IPS-NIHi7 (cell line): Measurements from ENCODE around the gene FBLN2.

Experiments
- DNase-seq: peaks from one replicate; pipeline ENCODE4 v3.0.0; 2012; ENCODE audit warnings: mixed read lengths; ENCODE audit errors: extremely low spot score

FBLN2 gene

DNA sequence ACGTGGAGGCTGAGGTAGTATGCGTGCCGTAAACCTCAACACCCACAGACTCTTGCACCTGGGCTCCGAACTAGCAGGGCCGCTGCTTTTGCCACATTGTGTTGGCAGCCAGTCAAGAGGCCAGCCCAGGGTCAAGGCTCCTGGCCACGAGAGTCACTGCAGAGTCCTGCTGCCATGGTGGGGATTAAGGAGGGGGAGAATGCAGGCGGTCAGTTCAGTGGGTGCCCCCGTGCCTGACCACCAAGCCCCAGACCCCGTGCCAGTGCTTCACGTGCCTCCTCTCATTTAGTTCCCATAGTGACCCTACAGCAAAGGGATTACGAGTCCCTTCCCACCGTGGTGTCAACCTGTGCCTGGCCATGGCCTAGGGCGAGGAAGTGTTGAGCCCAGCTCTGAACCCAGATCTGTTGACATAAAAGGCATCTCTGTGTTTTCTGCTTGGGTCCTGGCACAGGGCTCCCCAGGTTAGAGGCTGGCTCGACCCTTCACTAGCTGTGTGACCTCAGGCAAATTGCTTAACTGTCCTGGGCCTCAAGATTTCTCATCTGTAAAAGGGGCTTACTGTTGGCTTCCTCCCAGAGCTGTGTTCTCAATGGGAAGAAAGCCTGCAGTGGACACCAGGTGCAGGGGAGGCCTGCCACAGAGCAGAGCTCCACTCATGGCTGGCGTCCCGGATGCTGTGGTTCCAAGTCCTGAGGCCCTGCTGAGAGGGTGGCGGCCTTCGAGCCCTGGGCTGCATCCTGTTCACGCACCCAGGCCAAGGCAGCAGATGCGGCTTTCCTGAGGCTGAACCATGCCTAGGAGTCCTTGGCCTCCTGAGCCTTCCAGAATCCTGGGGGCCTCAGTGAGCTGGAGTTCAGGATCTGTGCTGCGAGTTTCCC is 32.8 kb downstream of the FBLN2 start:
- DNase-seq, result no peak

GRCh38 chr3:13582366-13583250 is 33.7 kb downstream of the FBLN2 start:
- DNase-seq, result no peak

DNA sequence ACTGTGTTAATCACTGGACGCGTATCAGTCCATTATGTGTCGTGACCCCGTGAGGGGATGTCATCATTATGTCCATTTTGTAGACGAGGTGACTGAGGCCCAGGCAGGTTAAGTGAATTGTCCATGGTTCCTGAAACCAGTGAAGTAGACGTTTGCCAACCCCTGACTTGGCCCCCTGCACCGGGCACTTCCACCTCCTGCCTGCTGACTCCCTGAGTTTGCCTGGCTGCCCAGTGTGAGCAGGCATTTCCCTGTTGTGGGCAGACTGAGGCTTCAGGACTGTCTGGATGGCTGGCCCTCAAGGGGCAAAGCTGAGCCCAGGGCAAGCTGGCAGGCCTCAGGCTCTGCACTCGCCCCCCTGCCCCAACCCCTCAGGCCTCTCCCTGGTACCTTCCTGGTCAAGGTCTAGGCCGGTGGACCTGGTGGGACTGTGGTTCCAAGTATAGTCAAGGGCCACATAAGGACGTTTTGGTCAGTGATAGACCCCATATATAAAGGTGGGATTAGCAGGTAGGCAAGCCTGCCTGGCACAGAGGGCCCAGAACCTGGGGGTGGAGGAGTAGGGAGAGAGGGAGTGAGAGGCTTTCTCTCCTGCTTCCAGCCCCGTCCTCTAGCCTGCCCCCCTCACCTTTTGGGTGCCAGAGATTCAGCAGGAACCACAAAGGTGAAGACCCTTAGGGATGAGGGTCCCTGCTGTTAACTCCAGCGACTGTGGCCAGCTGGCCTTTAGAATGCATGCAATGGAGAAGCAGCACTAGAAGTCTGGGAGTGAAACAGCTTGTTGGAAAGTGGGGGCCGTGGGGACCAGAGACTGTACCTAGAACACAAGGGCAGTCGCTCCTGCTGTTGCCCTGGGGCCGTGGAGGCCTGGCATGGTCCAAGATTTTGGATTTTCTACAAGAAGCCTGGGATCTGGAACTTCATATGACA is 34.6 kb downstream of the FBLN2 start:
- DNase-seq, result no peak

DNA sequence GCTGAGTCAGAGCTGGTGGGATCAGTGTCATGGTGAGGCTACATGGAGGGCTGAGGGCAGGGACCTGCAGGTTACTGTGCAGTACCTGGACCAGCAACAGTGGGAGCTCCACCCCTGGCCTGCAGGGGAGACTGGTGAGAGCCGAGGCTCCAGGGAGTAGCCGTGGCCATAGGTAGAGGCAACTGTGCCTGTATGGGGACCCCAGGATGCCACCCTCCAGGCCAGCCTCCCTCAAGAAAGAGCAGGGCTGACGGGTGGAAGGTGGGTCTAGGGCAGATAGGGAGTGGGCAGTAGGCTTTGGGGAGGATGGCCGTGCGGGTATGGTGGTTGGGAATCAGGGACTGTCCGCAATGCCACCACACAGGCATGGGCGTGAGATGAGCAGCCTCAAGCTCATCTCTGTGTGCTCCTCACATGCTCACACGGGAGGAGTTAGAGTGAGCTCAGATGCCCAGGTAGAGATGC is 35.5 kb downstream of the FBLN2 start:
- no peak for DNase-seq

- no peak for DNase-seq
Measured at GRCh38 chr3:13584901-13585300, 36.0 kb downstream of the FBLN2 start.

DNA sequence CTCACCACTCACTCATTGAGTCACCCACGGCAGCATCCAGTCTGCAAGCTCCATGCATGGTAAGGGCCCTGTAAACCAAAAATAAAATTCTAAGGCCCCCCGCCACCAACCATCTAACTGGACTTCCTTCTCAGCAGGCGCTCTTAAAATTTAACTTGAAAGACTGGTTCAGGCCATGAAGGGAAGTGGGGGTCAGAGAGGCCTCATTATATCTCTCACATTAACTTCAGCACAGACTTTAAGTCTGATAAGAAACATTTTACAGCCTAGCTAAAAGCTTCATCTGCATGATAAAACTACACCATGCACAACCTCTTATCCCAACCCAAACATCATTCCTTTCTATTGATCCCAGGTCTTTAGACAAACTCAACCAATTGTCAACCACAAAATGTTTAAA is 38.5 kb downstream of the FBLN2 start:
- DNase-seq, result no peak

GRCh38 chr3:13588221-13588701 is 39.3 kb downstream of the FBLN2 start:
- DNase-seq, result no peak

GRCh38 chr3:13588993-13589392 is 40.1 kb downstream of the FBLN2 start:
- DNase-seq, result no peak

DNA sequence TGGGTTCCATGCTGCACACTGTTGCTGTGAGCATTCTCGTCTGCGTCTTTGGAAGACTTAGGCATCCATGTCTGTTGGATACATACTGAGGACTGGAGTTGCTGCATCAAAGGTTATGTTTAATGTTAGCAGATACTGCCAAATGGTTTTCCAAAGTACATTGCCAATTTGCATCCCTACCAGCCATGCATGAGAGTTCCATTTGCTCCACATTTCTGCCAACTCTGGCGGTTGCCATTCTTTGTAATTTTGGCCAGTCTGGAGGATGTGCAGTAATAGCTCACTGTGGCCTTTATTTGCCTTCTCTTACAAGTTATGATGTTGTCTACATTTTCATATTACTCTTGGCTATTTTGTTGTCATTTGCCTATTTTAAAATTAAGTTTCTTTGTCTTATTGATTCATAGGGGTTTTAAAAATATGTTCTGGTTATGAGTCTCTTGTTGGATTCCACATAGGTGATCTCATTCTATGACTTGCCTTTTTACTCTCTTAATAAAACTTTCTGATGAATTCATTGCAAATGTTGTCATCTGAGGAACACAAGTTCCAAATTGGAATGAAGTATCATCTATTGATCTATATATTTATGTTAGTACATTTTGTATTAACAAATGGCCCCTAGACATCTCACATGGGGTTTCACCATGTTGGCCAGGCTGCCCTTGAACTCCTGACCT is 42.1 kb downstream of the FBLN2 start:
- DNase-seq, result no peak

GRCh38 chr3:13593615-13594014 is 44.7 kb downstream of the FBLN2 start:
- DNase-seq, result no peak

DNA sequence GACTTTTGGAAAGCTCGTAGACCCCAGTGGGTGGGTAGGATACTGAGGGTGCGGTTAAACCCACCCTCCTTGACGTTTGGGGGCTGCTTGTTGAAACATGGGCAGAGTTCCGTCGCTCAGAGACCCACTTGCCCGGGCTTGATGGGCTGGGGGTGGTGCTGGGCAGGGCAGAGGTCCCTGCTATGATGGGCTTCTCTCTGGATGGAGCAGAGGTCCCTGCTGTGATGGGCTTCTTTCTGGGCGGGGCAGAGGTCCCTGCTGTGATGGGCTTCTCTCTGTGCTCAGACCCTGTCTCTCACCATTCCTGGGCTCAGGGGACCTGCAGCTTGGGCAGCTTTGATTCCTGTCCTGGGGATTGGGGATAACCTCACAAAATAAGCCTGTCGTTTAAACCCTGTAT is 45.2 kb downstream of the FBLN2 start:
- no peak for DNase-seq

- no peak for DNase-seq
Measured at GRCh38 chr3:13594991-13595421, 46.1 kb downstream of the FBLN2 start.

GRCh38 chr3:13595485-13595884 is 46.6 kb downstream of the FBLN2 start:
- DNase-seq, result no peak

DNA sequence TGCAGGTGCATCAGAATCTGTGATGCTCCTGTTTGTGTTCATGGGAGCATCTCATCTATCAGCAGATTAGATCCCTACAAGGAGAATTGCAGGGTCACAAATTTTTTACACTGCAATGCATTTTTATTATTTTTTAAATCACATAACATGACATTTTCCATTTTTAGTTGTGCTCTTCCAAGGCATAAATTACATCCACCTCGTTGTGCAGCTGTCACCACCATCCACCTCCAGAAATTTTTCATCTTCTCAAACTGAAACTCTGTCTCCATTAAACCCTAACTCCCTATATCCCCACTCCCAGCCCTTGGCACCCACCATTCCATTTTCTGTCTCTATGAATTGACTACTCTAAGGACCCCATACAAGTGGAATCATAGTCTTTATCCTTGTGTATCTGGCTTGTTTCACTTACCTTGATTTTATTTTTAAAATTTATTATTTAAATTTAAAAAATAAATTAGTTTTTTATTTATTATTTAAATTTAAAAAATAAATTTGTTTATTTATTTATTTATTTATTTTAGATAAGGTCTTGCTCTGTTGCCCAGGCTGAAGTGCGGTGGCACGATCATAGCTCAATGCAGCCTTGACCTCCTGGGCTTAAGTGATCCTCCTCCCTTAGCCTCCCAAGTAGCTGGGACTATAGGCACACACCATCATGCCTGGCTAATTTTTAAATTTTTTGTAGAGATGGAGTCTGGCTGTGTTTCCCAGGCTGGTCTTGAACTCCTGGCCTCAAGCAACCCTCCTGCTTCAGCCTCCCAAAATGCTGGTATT is 47.7 kb downstream of the FBLN2 start:
- no peak for DNase-seq

GRCh38 chr3:13597661-13598060 is 48.7 kb downstream of the FBLN2 start:
- DNase-seq, result no peak

DNA sequence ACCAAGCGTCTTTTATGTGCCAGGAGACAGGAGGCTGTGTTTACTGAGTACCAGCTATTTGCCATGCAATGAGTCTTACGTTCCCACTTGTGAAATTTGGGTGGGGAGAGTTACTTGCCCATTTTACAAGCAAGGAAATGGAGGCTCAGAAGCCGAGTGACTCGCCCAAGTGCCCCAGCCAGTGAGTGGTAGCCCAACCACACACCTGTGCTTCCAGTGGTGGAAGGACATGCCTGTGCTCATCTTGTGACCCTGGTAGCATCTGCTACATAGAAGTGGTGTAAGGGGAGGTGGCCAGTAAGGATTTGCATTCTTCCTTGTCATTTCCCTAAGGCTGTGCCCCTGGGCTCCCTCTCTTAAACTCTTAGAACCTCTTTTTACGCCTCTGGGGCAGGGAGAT is 49.3 kb downstream of the FBLN2 start:
- DNase-seq, result no peak

DNA sequence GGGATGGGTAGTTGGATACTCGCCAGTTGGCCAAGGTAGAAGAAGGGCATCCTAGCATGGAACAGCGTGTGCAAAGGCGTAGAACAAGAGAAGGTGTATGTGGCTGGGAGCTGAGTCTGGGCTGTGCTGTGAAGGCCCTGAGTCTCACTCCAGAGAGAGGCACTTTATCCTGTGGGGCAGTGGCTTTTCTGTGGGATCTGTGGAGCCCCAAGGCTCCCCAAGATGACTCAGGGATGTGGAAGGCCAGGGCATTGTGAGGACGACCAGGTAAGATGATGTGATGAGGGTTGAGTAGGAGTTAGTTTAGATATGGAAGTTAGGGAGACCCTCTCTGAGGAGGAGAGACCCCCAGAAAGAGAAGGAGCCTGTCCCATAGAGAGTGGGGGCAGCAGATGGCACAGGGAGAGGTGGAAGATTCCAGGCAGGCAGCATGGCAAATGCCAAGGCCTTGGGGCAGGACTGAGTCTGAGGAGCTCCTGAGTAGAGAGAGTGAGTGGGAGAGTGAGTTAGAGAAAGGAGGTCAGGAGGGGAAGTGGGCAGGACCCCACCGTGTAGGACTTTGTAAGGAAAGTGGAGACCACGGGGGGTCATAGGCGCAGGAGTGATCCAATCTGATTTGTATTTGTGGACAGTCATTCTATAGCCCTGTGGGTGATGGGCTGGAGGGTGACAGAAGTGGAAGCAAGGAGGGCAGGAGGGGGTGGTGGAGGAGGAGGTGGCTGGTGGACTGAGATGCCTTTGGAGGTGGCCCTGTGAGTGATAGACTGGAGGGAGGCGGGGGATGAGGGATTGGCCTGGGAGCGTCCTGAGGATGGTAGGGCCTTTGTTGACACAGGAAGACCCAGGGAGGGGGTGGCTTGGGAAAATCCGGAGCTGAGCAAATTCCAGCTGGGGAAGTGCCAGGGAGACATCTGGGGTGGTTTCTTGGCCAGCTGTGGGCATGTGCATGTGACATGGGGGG is 50.3 kb downstream of the FBLN2 start:
- DNase-seq, result peak; percentile 63

DNA sequence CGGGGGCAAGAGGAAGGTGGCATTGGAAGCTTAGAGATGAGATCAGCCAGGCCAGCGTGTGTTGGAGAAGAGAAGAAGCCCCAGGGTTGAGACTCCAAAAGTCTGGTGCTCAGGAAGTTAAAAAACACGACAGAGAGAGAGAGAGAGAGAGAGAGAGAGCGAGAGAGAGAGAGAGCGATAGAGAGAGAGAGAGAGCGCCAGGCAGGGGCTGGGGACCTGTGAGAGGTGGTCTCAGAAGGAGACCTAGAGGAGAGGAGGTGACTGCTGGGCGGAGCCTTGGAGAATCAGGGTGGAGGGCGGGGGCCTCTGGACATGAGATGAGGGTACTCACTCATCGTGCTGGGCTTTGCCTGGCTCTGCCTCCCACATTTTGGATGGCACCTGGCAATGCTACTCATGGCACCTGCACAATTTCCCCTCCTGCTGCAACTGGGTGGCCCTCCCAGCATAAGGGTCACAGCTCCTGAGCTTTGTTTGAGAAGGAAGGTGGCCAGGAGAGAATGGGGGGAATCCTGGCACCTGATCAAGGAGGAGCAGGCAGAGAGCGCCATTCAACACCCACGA is 51.0 kb downstream of the FBLN2 start:
- DNase-seq, result no peak
